HG03066 (cell line): ENCODE data around the gene PTTG1IP.

Experiments used
- ATAC-seq: cut with Tn5 transposase; IDR thresholded peaks from one replicate; pipeline ENCODE4 v1.9.1; 2021; ENCODE audit warnings: low read depth; ENCODE audit not compliant: unreplicated experiment

PTTG1IP gene

GRCh38 chr21:44898011-44898488 is 24.6 kb upstream of the PTTG1IP start:
- ATAC-seq, result no peak

- ATAC-seq, result no peak
Observed at GRCh38 chr21:44897326-44898010, 24.0 kb upstream of the PTTG1IP start.

- ATAC-seq, result no peak
Observed at GRCh38 chr21:44896561-44897286, 23.2 kb upstream of the PTTG1IP start.

GRCh38 chr21:44895859-44896258 is 22.4 kb upstream of the PTTG1IP start:
- ATAC-seq, result no peak

GRCh38 chr21:44894687-44895302 is 21.3 kb upstream of the PTTG1IP start:
- ATAC-seq, result no peak

- ATAC-seq, result no peak
Observed at GRCh38 chr21:44893948-44894656, 20.6 kb upstream of the PTTG1IP start.

- no peak for ATAC-seq
Observed at GRCh38 chr21:44893278-44893556, 19.7 kb upstream of the PTTG1IP start.

- no peak for ATAC-seq
Observed at GRCh38 chr21:44892536-44893277, 19.2 kb upstream of the PTTG1IP start.

GRCh38 chr21:44892095-44892494 is 18.6 kb upstream of the PTTG1IP start:
- no peak for ATAC-seq

- no peak for ATAC-seq
Observed at GRCh38 chr21:44891631-44892031, 18.1 kb upstream of the PTTG1IP start.

GRCh38 chr21:44890961-44891541 is 17.6 kb upstream of the PTTG1IP start:
- no peak for ATAC-seq

GRCh38 chr21:44890338-44890931 is 16.9 kb upstream of the PTTG1IP start:
- no peak for ATAC-seq

GRCh38 chr21:44889625-44890337 is 16.3 kb upstream of the PTTG1IP start:
- no peak for ATAC-seq

- ATAC-seq, result no peak
Observed at GRCh38 chr21:44888581-44889550, 15.4 kb upstream of the PTTG1IP start.

GRCh38 chr21:44887807-44888580 is 14.5 kb upstream of the PTTG1IP start:
- ATAC-seq, result no peak

- no peak for ATAC-seq
Observed at GRCh38 chr21:44887126-44887806, 13.8 kb upstream of the PTTG1IP start.
